Type B pancreatic cell (in vitro differentiated cells): ENCODE measurements around the gene KRT9. TPM values are rescaled to one million over a fixed set of nuclear protein-coding genes. Genes with fewer than 3 reads are reported as not detected.
A peak's percentile ranks its signal among the peaks of the same experiment; 100 is the strongest.
"Not testable (repeated sequence)": the region's sequence is repeated elsewhere in the genome, so short reads cannot be mapped to it uniquely, and the experiment has no call there.

Experiments
- DNase-seq: peaks from one replicate; pipeline ENCODE4 v3.0.0; 2021; ENCODE audit warnings: mixed read lengths; ENCODE audit not compliant: unreplicated experiment; ENCODE audit errors: extremely low spot score
- H3K27ac Mint-ChIP-seq: 2 replicates; pipeline ENCODE4 v1.8.0; 2021; ENCODE audit warnings: mild to moderate bottlenecking, mixed read lengths
- H3K27me3 Mint-ChIP-seq: 2 replicates; pipeline ENCODE4 v1.8.0; 2021; ENCODE audit warnings: mixed read lengths
- H3K36me3 Mint-ChIP-seq: 2 replicates; pipeline ENCODE4 v1.8.0; 2021; ENCODE audit warnings: mixed read lengths
- H3K4me1 Mint-ChIP-seq: one replicate; pipeline ENCODE4 v1.8.0; 2021; ENCODE audit warnings: mixed read lengths; ENCODE audit not compliant: unreplicated experiment
- H3K4me3 Mint-ChIP-seq: 2 replicates; pipeline ENCODE4 v1.8.0; 2021; ENCODE audit warnings: mild to moderate bottlenecking, mixed read lengths
- H3K9me3 Mint-ChIP-seq: 2 replicates; pipeline ENCODE4 v1.8.0; 2021; ENCODE audit warnings: mixed read lengths
- total RNA-seq: library from RNA; stranded (reverse); gene quantifications from 2 replicates; pipeline ENCODE4 v1.2.1, GENCODE V29; 2021; ENCODE audit warnings: low replicate concordance
- TF ChIP-seq, protein P1 (sequence below): fragments of 200-600 bp; sonication (generic); conservative IDR thresholded peaks from 2 replicates; pipeline ENCODE4 v1.5.0; 2021; ENCODE audit warnings: antibody characterized with exemption, mild to moderate bottlenecking

The KRT9 gene
- total RNA-seq, 1 donor from 2014 or later = 0.85 TPM

DNA sequence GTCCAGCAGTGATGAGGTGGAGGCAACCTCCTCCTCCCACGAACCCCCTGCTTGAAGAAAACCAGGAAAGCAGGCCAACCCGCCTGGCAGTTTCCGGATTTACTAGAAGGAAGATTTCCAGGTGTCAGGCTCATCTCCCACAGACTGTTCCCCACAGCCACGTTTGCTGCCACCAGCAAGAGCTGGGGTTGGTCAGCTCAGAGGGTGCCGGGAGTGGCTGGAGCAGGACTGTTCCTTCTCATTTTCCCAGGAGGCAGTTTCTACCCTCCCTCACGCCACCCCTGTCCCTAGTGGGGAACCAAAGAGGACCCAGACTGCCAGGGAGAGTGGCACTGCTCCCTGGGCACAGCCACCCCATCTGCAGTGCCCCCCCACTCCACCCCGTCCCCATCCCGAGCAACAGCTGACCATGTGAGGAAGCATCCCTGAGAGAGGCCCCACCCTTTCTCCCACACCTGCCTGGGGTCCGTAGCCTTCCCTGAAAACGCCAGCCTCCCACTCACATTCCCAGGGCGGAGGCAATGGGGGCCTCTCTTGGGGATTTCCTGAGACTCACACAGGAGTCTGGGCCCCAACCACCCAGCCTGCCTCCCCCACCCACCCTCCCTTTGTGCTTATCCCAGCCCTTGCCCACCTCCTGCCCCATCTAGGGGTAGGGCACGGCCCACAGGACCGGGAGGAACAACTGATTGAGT is 46.6 kb upstream of the KRT9 start:
- Mint-ChIP-seq H3K27ac (peak overlapping the region; percentile 99), H3K9me3 (no peaks in the 10 kb centered on the region), H3K36me3 (peaks cover 6% of the 10 kb centered on the region), H3K27me3 (peaks cover 19% of the 10 kb centered on the region), H3K4me3 (peak overlapping the region; percentile 83), H3K4me1 (peaks cover 24% of the 10 kb centered on the region)
- DNase-seq = no peak
- TF ChIP-seq, protein P1, sequence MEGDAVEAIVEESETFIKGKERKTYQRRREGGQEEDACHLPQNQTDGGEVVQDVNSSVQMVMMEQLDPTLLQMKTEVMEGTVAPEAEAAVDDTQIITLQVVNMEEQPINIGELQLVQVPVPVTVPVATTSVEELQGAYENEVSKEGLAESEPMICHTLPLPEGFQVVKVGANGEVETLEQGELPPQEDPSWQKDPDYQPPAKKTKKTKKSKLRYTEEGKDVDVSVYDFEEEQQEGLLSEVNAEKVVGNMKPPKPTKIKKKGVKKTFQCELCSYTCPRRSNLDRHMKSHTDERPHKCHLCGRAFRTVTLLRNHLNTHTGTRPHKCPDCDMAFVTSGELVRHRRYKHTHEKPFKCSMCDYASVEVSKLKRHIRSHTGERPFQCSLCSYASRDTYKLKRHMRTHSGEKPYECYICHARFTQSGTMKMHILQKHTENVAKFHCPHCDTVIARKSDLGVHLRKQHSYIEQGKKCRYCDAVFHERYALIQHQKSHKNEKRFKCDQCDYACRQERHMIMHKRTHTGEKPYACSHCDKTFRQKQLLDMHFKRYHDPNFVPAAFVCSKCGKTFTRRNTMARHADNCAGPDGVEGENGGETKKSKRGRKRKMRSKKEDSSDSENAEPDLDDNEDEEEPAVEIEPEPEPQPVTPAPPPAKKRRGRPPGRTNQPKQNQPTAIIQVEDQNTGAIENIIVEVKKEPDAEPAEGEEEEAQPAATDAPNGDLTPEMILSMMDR = no peak

DNA sequence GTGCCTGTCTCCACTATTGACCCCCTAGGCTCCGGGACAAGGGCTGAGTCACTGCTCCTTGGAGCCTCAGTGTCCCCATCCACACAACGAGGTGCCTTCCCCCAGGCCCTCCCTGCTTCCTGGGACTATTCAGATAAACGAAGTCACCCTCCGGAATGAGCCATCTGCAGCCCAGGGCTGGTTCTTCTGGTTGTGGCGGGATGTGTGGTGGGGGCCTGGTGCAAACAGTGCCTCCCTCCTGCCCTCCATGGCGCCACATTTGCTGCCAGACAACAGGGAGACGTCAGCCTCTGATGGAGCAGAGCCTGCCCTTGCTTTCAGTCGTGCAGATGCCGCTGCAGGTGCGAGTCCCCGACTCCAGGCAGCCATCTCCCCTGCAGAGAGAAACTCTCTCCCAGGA is 45.8 kb upstream of the KRT9 start:
- Mint-ChIP-seq H3K36me3 (peaks cover 6% of the 10 kb centered on the region), H3K9me3 (no peaks in the 10 kb centered on the region), H3K27me3 (peaks cover 19% of the 10 kb centered on the region), H3K27ac (peak overlapping the region; percentile 99), H3K4me1 (peaks cover 24% of the 10 kb centered on the region), H3K4me3 (peak overlapping the region; percentile 62)
- DNase-seq = no peak
- TF ChIP-seq, protein P1 = no peak

DNA sequence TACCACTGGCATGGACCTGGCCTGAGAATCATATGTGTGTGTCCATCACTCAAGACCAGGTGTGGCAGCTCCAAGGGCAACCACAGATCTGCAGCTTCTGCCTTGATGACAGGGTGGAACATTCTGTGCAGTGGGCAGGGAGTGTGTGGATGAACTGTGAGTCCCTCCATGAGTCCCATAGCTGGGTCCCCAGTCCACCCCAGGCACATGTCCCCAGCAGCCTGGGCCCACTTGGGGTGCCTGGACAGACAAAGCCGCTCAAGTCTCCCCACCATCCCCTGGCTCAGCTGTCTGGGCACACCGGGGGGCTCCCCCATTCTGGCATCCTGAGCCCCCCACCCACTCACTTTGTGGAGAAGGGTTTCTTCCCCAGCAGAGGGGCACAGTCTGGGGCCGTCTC is 45.3 kb upstream of the KRT9 start:
- Mint-ChIP-seq H3K9me3 (no peaks in the 10 kb centered on the region), H3K27ac (peak overlapping the region; percentile 99), H3K4me3 (no peak overlapping the region), H3K36me3 (peaks cover 6% of the 10 kb centered on the region), H3K27me3 (peaks cover 19% of the 10 kb centered on the region), H3K4me1 (peaks cover 24% of the 10 kb centered on the region)
- TF ChIP-seq, protein P1 = no peak
- DNase-seq = no peak

DNA sequence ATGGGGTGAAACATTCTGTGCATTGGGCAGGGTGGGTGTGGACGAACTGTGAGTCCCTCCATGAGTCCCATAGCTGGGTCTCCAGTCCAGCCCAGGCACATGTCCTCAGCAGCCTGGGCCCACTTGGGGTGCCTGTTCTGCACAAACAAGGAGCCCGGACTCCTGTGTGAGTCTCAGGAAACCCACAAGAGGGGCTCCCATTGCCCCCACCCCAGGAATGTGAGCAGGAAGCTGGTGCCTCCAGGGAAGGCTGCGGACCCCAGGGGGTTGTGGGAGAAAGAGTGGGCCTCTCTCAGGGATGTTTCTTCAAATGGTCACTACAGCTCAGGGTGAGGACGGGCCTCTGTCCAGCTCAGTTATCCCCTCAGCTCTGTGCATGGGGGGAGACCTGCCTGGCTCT is 44.6 kb upstream of the KRT9 start:
- not testable (repeated sequence) for DNase-seq, H3K9me3 Mint-ChIP-seq, H3K4me3 Mint-ChIP-seq, H3K36me3 Mint-ChIP-seq
- Mint-ChIP-seq H3K4me1 (peaks cover 21% of the 10 kb centered on the region), H3K27me3 (peaks cover 15% of the 10 kb centered on the region), H3K27ac (peak overlapping the region; percentile 99)

DNA sequence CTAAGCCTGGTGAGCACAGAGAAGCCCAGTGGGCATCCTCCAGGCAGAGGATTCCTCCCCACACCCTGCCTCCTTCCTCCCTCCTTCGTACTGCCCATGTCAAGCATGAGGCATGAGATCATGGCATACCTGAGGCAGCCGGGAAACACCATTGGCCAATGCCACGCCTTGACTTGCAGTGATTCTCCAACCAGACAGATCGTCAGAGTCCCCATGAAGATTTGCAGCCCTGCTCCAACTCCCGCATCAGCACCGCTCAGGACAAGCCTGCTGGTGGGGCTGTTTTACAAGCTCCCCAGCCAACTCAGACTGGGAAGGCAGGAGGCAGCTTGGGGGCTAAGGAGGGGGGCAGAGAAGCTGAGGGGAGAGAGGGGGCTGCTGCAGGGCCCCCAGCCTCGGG is 43.6 kb upstream of the KRT9 start:
- H3K36me3 Mint-ChIP-seq = peaks cover 6% of the 10 kb centered on the region
- peak overlapping the region; percentile 58 for H3K4me3 Mint-ChIP-seq
- H3K4me1 Mint-ChIP-seq = peaks cover 14% of the 10 kb centered on the region
- H3K9me3 Mint-ChIP-seq = no peaks in the 10 kb centered on the region
- no peak for DNase-seq
- TF ChIP-seq, protein P1 = no peak
- H3K27ac Mint-ChIP-seq = peak overlapping the region; percentile 99
- peaks cover 18% of the 10 kb centered on the region for H3K27me3 Mint-ChIP-seq

DNA sequence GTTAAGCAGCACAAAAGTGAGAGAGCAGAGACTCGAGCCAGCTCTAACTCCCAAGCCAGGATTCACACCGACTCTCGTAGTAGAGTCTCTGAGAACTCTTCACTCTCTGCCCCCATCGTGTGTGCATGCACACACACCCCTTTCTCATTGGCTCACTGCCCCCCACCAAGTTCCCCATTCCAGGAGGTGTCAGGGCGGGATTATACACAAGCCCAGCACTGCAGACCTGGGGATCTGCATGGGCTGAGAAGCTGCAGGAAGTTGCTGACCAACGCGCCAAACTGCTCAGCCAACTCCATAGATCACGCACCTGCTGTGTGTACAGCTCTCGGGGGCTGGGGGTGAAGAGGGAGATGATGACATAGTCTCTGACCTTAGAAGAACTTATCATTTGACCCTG is 42.9 kb upstream of the KRT9 start:
- H3K27ac Mint-ChIP-seq = peak overlapping the region; percentile 99
- not testable (repeated sequence) for H3K36me3 Mint-ChIP-seq, DNase-seq, H3K9me3 Mint-ChIP-seq, H3K4me3 Mint-ChIP-seq
- H3K4me1 Mint-ChIP-seq = peaks cover 11% of the 10 kb centered on the region
- peaks cover 15% of the 10 kb centered on the region for H3K27me3 Mint-ChIP-seq

DNA sequence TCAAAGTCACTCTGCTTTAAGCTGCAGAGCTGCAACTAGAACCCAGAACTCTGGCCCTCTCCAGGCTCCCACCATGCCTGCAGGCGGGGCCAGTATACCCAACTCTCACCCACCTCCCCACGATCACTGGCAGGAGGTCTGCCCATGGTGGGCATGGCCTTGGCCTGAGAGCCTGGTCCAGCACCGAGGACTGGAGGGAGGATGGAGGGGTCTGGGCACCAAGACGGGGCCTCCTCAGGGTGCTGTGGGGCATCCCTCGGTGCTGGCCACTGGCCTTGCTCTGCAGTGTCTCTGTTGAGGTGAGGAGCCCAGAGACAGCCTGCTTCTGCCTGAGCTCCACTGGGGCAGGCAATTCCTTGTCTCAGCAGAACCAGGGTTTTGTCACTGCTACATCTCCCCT is 42.2 kb upstream of the KRT9 start:
- Mint-ChIP-seq H3K27me3 (peaks cover 15% of the 10 kb centered on the region), H3K4me3 (no peak overlapping the region), H3K27ac (no peak overlapping the region), H3K36me3 (no peaks in the 10 kb centered on the region), H3K4me1 (peaks cover 11% of the 10 kb centered on the region), H3K9me3 (no peaks in the 10 kb centered on the region)
- no peak for DNase-seq
- TF ChIP-seq, protein P1 = no peak
